ENCODE measurements around the gene VAV2.

DNA sequence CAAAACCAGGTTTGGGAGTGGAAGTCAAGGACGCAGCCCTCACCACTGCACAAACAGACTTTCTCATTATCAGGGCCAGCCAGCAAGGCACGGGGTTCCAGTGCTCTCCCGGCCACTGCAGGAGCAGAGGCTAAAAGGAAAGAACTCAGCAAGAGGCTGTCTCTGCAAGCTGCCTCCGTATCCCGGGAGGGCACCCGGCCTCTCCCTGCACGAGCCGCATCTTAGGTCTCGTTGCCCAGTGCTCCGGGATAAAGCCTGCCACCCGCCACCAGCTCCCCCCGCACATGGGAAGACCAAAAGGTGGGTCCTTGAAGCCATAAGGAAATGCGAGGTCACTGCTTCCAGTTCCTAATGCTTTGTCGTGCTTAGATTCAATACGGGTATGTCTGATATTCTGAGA lies 136.8 kb downstream of the VAV2 start:
- TF ChIP-seq, protein P1, sequence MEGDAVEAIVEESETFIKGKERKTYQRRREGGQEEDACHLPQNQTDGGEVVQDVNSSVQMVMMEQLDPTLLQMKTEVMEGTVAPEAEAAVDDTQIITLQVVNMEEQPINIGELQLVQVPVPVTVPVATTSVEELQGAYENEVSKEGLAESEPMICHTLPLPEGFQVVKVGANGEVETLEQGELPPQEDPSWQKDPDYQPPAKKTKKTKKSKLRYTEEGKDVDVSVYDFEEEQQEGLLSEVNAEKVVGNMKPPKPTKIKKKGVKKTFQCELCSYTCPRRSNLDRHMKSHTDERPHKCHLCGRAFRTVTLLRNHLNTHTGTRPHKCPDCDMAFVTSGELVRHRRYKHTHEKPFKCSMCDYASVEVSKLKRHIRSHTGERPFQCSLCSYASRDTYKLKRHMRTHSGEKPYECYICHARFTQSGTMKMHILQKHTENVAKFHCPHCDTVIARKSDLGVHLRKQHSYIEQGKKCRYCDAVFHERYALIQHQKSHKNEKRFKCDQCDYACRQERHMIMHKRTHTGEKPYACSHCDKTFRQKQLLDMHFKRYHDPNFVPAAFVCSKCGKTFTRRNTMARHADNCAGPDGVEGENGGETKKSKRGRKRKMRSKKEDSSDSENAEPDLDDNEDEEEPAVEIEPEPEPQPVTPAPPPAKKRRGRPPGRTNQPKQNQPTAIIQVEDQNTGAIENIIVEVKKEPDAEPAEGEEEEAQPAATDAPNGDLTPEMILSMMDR (IDR thresholded peaks at IDR 0.05), result no peak
- no peak for TF ChIP-seq POLR2A (IDR thresholded peaks at IDR 0.05)

All from breast epithelium (tissue), 3 donors.